ENCODE measurements around the gene THRB. TPM values are rescaled to one million over a fixed set of nuclear protein-coding genes. Genes with fewer than 3 reads are reported as not detected.

The THRB gene
- total RNA-seq, 4 donors from 2014 or later = 6.3 to 10.3 (median 8.5) TPM

DNA sequence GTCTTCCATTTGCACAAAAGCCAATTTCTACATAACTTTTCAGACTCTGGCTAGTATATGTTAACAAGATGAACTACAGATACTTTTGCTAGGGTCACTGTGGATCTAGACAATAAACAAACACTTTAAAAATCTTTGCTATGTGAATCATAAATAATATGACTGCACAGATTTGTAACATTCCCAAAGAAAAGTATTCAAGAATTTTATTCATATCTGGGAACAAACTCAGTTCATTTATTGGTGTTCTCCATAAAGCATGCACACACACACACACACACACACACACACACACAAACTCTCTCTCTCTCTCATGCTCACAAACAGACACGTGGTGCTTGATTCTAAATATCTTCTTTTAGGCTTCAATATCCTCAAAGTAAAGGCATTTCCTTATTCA lies 18.8 kb upstream of the THRB start:
- Histone ChIP-seq H3K9me3 (no peaks in the 10 kb centered on the region), H3K27me3 (no peaks in the 10 kb centered on the region), H3K4me1 (no peaks in the 10 kb centered on the region), H3K4me3 (no peak overlapping the region), H3K27ac (no peak overlapping the region), H3K36me3 (no peaks in the 10 kb centered on the region)
- DNase-seq (ENCODE audit: low spot score in 2 of 2) = no peak
- TF ChIP-seq, protein P1, sequence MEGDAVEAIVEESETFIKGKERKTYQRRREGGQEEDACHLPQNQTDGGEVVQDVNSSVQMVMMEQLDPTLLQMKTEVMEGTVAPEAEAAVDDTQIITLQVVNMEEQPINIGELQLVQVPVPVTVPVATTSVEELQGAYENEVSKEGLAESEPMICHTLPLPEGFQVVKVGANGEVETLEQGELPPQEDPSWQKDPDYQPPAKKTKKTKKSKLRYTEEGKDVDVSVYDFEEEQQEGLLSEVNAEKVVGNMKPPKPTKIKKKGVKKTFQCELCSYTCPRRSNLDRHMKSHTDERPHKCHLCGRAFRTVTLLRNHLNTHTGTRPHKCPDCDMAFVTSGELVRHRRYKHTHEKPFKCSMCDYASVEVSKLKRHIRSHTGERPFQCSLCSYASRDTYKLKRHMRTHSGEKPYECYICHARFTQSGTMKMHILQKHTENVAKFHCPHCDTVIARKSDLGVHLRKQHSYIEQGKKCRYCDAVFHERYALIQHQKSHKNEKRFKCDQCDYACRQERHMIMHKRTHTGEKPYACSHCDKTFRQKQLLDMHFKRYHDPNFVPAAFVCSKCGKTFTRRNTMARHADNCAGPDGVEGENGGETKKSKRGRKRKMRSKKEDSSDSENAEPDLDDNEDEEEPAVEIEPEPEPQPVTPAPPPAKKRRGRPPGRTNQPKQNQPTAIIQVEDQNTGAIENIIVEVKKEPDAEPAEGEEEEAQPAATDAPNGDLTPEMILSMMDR (IDR thresholded peaks at IDR 0.05) = no peak
- TF ChIP-seq EP300 (IDR thresholded peaks at IDR 0.05) (no peak), POLR2A (IDR thresholded peaks at IDR 0.05) (no peak)
- 18 to 26% methylated on average over 1 of the region's 1 CpG for WGBS, 2 donors

DNA sequence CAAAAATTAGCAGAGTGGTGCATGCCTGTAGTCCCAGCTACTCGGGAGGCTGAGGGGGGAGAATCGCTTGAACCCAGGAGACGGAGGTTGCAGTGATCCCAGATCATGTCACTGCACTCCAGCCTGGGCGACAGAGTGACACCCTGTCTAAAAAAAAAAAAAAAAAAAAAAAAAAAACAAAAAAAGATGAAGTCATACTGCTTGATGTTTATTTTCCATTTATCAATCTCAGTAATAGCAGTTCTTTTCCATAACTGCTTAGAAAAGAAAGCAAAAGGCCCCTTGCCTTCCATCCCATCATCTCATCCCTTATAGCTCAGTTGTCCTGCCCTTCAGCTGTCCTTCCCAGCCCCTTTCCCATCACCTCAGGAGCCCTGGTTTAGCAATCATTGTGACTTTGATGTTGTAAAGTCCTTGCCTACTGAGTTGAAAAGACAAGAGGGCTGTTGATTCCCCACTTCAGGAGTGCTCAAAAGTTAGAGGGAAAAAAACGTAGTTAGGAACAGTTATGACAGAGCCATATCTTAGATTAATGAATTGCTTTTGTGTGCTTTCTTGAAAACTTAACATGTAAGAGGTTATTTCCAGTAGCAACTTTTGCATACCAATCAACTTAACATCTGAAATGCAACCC lies 18.0 kb upstream of the THRB start:
- WGBS, 2 donors = 82 to 86% methylated on average over 5 of the region's 5 CpGs
- H3K27ac ChIP-seq = no peak overlapping the region
- H3K27me3 ChIP-seq = no peaks in the 10 kb centered on the region
- DNase-seq (ENCODE audit: low spot score in 2 of 2) = no peak
- no peaks in the 10 kb centered on the region for H3K4me1 ChIP-seq
- no peaks in the 10 kb centered on the region for H3K36me3 ChIP-seq
- no peaks in the 10 kb centered on the region for H3K9me3 ChIP-seq
- TF ChIP-seq, protein P1 (IDR thresholded peaks at IDR 0.05) = no peak
- no peak for TF ChIP-seq EP300 (IDR thresholded peaks at IDR 0.05)
- no peak for TF ChIP-seq POLR2A (IDR thresholded peaks at IDR 0.05)
- no peak overlapping the region for H3K4me3 ChIP-seq

DNA sequence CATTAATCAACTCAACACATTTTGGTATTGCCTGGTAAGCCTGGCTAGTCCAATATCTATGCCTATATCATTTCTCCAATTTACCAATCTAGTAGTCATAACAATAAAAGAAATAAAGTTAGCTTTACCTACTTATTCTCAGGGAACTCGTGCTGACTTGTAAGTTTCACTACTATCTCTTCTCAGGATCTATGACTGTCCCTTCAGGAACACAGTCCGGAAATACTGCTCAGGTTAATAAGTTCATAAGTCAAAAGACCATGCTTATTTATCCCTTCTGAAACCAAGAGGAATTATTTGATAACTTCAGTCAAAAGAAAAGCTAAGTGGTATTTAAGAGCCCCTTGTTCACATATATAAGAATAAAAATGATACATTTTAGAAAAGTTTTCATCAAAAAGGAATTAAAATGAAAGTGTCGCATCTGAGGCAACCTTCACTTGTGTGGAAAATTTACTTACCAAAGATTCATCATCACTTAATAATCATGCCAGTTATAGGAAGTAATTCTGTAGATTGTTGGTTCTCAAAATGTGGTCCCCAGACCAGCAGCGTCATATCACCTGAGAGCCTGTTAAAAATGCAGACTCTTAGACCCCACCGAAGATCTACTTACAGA lies 15.5 kb upstream of the THRB start:
- no peaks in the 10 kb centered on the region for H3K27me3 ChIP-seq
- TF ChIP-seq, protein P1 (IDR thresholded peaks at IDR 0.05) = no peak
- TF ChIP-seq POLR2A (IDR thresholded peaks at IDR 0.05) (no peak), EP300 (IDR thresholded peaks at IDR 0.05) (no peak)
- no peak for DNase-seq (ENCODE audit: low spot score in 2 of 2)
- WGBS, 2 donors = 90 to 92% methylated on average over 5 of the region's 5 CpGs
- H3K36me3 ChIP-seq = no peaks in the 10 kb centered on the region
- no peak overlapping the region for H3K4me3 ChIP-seq
- no peaks in the 10 kb centered on the region for H3K9me3 ChIP-seq
- no peaks in the 10 kb centered on the region for H3K4me1 ChIP-seq
- H3K27ac ChIP-seq = no peak overlapping the region

DNA sequence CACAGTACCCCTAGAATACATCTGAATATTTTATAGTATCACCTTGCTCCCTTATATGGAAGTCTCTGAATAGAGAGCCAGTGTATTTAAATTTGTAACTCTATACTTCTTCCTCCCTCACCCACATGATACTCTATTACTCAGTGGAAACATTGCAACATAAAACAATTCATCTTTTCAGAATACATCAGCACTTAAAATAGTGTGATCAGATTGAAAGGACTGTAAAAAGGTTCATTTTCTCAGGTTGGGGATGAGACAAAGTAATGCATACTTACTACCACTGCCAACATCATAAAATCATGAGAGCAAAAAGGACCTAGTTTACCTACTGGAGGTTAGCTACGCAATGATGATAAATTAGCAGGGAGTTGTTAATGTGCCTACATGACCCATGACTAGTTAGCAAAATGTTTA lies 13.8 kb upstream of the THRB start:
- no peaks in the 10 kb centered on the region for H3K9me3 ChIP-seq
- TF ChIP-seq EP300 (IDR thresholded peaks at IDR 0.05) (no peak), POLR2A (IDR thresholded peaks at IDR 0.05) (no peak)
- TF ChIP-seq, protein P1 (IDR thresholded peaks at IDR 0.05) = no peak
- no peak overlapping the region for H3K4me3 ChIP-seq
- no peak for DNase-seq (ENCODE audit: low spot score in 2 of 2)
- H3K36me3 ChIP-seq = no peaks in the 10 kb centered on the region
- no peak overlapping the region for H3K27ac ChIP-seq
- no peaks in the 10 kb centered on the region for H3K27me3 ChIP-seq
- no peaks in the 10 kb centered on the region for H3K4me1 ChIP-seq
- 94% methylated on average over 1 of the region's 1 CpG for WGBS, 2 donors

DNA sequence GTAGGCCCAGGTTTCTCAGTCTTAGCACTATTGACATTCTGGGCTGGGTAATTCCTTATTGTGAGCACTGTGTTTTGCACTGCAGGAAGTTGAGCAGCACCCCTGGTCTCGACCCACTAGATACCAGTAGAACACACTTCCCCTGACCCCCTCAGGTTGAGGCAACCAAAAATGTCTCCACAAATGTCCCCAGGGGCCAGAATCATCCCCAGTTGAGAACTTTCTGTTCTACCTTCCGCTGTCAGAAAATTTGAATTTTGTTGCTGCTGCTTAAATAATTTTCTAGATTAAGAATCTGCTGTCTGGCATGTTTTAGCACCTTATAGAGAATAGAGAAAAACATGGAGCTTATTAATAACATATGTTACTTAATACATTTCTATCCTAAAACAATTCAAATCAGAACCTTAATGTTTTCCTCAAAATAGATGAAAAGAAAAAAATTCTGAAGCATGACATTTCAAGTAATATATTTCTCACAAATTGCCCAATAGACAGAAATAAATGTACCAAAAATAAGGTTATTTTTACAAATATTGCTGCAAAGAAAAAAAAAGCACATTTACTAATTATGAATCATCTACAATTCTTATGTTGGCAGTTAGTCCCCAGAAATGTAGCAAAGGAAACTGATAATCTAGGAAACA lies 13.2 kb upstream of the THRB start:
- H3K4me1 ChIP-seq = no peaks in the 10 kb centered on the region
- TF ChIP-seq EP300 (IDR thresholded peaks at IDR 0.05) (no peak), POLR2A (IDR thresholded peaks at IDR 0.05) (no peak)
- TF ChIP-seq, protein P1 (IDR thresholded peaks at IDR 0.05) = no peak
- DNase-seq (ENCODE audit: low spot score in 2 of 2) = no peak
- H3K27me3 ChIP-seq = no peaks in the 10 kb centered on the region
- 76 to 85% methylated on average over 2 of the region's 2 CpGs for WGBS, 2 donors
- no peak overlapping the region for H3K27ac ChIP-seq
- no peak overlapping the region for H3K4me3 ChIP-seq
- no peaks in the 10 kb centered on the region for H3K9me3 ChIP-seq
- no peaks in the 10 kb centered on the region for H3K36me3 ChIP-seq
